Measurements from ENCODE around the gene CARS2. TPM values are rescaled to one million over a fixed set of nuclear protein-coding genes. Genes with fewer than 3 reads are reported as not detected.
"Not testable (repeated sequence)": the region's sequence is repeated elsewhere in the genome, so short reads cannot be mapped to it uniquely, and the experiment has no call there.

Gene CARS2
- total RNA-seq, 6 experiments from 2014 or later, result 50.1 to 68.0 (median 52.9) TPM

- no peak overlapping the region for H3K4me3 Mint-ChIP-seq
- DNase-seq, result no peak
- no peaks in the 10 kb centered on the region for H3K4me1 Mint-ChIP-seq (ENCODE audit: low read depth)
Observed at GRCh38 chr13:110677731-110678545, 28.0 kb downstream of the CARS2 start.

GRCh38 chr13:110676595-110677587 lies 29.0 kb downstream of the CARS2 start:
- no peak for DNase-seq
- Mint-ChIP-seq H3K4me1 (ENCODE audit: low read depth) (no peaks in the 10 kb centered on the region), H3K27me3 (ENCODE audit: insufficient read depth) (no peaks in the 10 kb centered on the region), H3K9me3 (no peaks in the 10 kb centered on the region), H3K36me3 (ENCODE audit: low read depth) (peaks cover 42% of the 10 kb centered on the region), H3K27ac (no peak overlapping the region; the same call in 1 of the 2 replicates), H3K4me3 (no peak overlapping the region)
- TF ChIP-seq, protein P1, sequence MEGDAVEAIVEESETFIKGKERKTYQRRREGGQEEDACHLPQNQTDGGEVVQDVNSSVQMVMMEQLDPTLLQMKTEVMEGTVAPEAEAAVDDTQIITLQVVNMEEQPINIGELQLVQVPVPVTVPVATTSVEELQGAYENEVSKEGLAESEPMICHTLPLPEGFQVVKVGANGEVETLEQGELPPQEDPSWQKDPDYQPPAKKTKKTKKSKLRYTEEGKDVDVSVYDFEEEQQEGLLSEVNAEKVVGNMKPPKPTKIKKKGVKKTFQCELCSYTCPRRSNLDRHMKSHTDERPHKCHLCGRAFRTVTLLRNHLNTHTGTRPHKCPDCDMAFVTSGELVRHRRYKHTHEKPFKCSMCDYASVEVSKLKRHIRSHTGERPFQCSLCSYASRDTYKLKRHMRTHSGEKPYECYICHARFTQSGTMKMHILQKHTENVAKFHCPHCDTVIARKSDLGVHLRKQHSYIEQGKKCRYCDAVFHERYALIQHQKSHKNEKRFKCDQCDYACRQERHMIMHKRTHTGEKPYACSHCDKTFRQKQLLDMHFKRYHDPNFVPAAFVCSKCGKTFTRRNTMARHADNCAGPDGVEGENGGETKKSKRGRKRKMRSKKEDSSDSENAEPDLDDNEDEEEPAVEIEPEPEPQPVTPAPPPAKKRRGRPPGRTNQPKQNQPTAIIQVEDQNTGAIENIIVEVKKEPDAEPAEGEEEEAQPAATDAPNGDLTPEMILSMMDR (IDR thresholded peaks at IDR 0.05), result no peak

More at GRCh38 chr13:110677731-110678545, 28.0 kb downstream of the CARS2 start:
- peaks cover 43% of the 10 kb centered on the region for H3K36me3 Mint-ChIP-seq (ENCODE audit: low read depth)
- no peaks in the 10 kb centered on the region for H3K9me3 Mint-ChIP-seq
- H3K27ac Mint-ChIP-seq, result no peak overlapping the region
- TF ChIP-seq, protein P1 (IDR thresholded peaks at IDR 0.05), result no peak
- H3K27me3 Mint-ChIP-seq (ENCODE audit: insufficient read depth), result no peaks in the 10 kb centered on the region

DNA sequence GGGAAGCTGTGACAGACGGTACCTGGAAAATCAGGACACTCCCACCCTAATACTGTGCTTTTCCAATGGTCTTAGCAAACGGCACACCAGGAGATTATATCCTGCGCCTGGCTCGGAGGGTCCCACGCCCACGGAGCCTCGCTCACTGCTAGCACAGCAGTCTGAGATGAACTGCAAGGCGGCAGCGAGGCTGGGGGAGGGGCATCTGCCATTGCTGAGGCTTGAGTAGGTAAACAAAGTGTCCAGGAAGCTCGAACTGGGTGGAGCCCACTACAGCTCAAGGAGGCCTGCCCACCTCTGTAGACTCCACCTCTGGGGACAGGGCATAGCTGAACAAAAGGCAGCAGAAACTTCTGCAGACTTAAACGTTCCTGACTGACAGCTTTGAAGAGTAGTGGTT lies 36.1 kb downstream of the CARS2 start:
- not testable (repeated sequence) for H3K9me3 Mint-ChIP-seq; H3K4me3 Mint-ChIP-seq; H3K27ac Mint-ChIP-seq; H3K4me1 Mint-ChIP-seq (ENCODE audit: low read depth); DNase-seq; H3K27me3 Mint-ChIP-seq (ENCODE audit: insufficient read depth)
- peaks cover 35% of the 10 kb centered on the region for H3K36me3 Mint-ChIP-seq (ENCODE audit: low read depth)

- peaks cover 30% of the 10 kb centered on the region for H3K36me3 Mint-ChIP-seq (ENCODE audit: low read depth)
- no peaks in the 10 kb centered on the region for H3K9me3 Mint-ChIP-seq
- no peaks in the 10 kb centered on the region for H3K4me1 Mint-ChIP-seq (ENCODE audit: low read depth)
- DNase-seq, result no peak
- H3K27ac Mint-ChIP-seq, result no peak overlapping the region
- H3K4me3 Mint-ChIP-seq, result no peak overlapping the region
- TF ChIP-seq, protein P1 (IDR thresholded peaks at IDR 0.05), result no peak
- H3K27me3 Mint-ChIP-seq (ENCODE audit: insufficient read depth), result peaks cover 1% of the 10 kb centered on the region; the same call in 1 of the 2 replicates
Observed at GRCh38 chr13:110669036-110669435, 36.9 kb downstream of the CARS2 start.

DNA sequence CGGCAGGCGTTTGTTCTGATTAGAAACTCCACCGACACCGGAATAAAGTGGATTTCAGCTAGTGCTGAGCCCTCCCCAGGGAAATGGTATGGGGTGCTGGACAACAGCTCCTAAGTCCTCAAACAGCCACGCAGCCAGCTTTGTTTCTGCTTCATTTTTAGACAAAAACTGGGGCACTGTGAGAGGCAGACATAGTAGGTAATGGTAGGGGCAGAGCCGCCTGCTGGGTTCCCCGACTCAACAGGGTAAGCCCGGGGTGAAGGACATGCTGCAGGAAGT lies 39.7 kb downstream of the CARS2 start:
- TF ChIP-seq, protein P1 (IDR thresholded peaks at IDR 0.05), result no peak
- no peak for DNase-seq
- Mint-ChIP-seq H3K27me3 (ENCODE audit: insufficient read depth) (peaks cover 1% of the 10 kb centered on the region; the same call in 1 of the 2 replicates), H3K27ac (no peak overlapping the region), H3K4me1 (ENCODE audit: low read depth) (no peaks in the 10 kb centered on the region), H3K36me3 (ENCODE audit: low read depth) (peaks cover 48% of the 10 kb centered on the region), H3K4me3 (no peak overlapping the region), H3K9me3 (peaks cover 6% of the 10 kb centered on the region)
